ENCODE results near the gene HNRNPAB.
"Not testable (repeated sequence)": the region's sequence is repeated elsewhere in the genome, so short reads cannot be mapped to it uniquely, and the experiment has no call there.

Gene HNRNPAB

DNA sequence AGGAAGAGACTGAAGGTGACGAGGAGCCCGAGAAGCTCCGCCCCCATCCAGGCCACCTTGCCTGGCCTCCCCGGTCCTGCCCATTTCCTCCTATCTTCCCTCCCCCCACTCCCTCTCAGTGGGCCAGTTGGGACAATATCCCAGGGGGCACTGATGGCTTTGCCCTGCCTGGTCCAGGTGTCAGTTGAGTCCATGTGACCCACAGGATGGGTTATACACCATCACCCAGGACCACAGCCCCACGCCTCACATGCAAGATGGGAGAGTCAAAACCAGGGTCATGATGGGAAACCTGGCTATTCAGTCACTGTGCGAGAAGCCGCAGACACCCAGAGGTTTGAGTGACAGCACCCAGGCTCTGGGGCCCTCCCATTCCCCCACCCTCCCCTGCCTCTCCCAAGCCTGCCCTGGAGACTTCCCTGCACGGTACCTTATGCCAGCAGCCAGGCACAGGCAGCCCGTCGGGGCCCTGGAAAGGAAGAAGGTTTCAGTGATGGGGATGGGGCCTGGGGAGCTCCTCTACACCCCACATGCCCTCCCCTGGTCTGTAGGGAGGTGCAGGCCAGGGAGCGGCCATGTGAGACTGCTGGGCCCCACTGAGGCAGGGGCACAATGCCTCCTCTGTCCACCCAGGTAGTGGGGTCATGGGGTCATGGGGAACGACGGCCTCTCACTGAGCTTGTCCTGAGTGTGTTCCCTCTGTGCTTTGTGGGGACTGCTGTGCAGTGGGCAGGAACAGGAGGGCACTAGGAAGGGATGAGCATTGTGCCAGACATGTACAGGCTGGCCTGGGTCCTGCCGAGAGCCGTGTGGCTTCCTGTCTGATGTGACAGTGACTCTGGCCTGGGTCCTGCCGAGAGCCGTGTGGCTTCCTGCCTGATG, 34.6 kb downstream of the HNRNPAB start:
- H3K9me3 ChIP-seq = no peaks in the 10 kb centered on the region
- TF ChIP-seq, protein P1, sequence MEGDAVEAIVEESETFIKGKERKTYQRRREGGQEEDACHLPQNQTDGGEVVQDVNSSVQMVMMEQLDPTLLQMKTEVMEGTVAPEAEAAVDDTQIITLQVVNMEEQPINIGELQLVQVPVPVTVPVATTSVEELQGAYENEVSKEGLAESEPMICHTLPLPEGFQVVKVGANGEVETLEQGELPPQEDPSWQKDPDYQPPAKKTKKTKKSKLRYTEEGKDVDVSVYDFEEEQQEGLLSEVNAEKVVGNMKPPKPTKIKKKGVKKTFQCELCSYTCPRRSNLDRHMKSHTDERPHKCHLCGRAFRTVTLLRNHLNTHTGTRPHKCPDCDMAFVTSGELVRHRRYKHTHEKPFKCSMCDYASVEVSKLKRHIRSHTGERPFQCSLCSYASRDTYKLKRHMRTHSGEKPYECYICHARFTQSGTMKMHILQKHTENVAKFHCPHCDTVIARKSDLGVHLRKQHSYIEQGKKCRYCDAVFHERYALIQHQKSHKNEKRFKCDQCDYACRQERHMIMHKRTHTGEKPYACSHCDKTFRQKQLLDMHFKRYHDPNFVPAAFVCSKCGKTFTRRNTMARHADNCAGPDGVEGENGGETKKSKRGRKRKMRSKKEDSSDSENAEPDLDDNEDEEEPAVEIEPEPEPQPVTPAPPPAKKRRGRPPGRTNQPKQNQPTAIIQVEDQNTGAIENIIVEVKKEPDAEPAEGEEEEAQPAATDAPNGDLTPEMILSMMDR (IDR thresholded peaks at IDR 0.05; ENCODE audit: low read depth, low read length) = no peak
- no peaks in the 10 kb centered on the region for H3K27me3 ChIP-seq
- H3K4me1 ChIP-seq = no peaks in the 10 kb centered on the region
- no peaks in the 10 kb centered on the region for H3K36me3 ChIP-seq
- no peak overlapping the region for H3K4me3 ChIP-seq (ENCODE audit: low read depth, low read length)
- DNase-seq = no peak

DNA sequence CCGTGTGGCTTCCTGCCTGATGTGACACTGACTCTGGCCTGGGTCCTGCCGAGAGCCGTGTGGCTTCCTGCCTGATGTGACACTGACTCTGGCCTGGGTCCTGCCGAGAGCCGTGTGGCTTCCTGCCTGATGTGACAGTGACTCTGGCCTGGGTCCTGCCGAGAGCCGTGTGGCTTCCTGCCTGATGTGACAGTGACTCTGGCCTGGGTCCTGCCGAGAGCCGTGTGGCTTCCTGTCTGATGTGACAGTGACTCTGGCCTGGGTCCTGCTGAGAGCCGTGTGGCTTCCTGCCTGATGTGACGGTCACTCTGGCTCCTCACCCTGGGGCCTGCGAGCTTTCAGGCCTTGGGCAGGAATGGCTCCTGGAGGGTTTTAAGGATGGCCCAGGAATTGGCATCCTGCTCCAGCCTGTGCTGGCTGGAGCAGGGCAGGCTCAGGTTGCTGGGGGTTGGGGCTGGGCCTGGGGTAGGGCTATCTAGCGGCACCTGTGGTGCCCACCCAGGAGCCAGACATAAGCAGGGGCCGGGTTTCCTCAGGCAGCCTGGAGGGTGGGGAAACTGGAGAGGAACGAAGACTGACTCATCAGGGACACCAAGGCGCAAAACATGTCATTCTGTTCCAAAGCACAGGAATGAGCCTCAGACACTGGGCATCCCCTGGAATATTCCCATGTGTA, 35.4 kb downstream of the HNRNPAB start:
- DNase-seq; H3K27me3 ChIP-seq; H3K4me3 ChIP-seq (ENCODE audit: low read depth, low read length): not testable (repeated sequence)

GRCh38 chr5:178240341-178240741, 36.0 kb downstream of the HNRNPAB start:
- Histone ChIP-seq H3K4me3 (ENCODE audit: low read depth, low read length) (no peak overlapping the region), H3K9me3 (no peaks in the 10 kb centered on the region), H3K36me3 (no peaks in the 10 kb centered on the region), H3K4me1 (no peaks in the 10 kb centered on the region), H3K27me3 (no peaks in the 10 kb centered on the region)
- TF ChIP-seq, protein P1 (IDR thresholded peaks at IDR 0.05; ENCODE audit: low read depth, low read length) = no peak
- DNase-seq = no peak

More for the DNA sequence above, 35.4 kb downstream of the HNRNPAB start:
- not testable (repeated sequence) for H3K9me3 ChIP-seq, H3K4me1 ChIP-seq, H3K36me3 ChIP-seq

DNA sequence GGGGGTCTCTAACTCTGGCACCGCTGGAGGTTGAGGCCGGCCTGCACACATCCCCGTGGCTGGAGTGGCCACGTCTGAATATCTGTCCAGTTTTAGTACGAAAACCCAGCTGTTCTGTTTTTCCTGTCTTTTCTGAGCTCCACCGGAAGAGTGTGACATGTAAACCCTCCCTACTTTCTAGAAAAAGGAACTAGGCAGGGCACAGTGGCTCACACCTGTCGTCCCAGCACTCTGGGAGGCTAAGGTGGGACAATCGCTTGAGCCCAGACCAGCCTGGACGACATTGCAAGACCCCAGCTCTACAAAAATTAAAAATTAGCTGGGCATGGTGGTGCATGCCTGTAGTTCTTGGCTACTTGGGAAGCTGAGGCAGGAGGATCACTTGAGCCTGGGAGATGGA, 36.4 kb downstream of the HNRNPAB start:
- H3K27me3 ChIP-seq = no peaks in the 10 kb centered on the region
- TF ChIP-seq, protein P1 (IDR thresholded peaks at IDR 0.05; ENCODE audit: low read depth, low read length) = no peak
- no peaks in the 10 kb centered on the region for H3K9me3 ChIP-seq
- no peak for DNase-seq
- H3K36me3 ChIP-seq = no peaks in the 10 kb centered on the region
- H3K4me3 ChIP-seq (ENCODE audit: low read depth, low read length) = no peak overlapping the region
- no peaks in the 10 kb centered on the region for H3K4me1 ChIP-seq

GRCh38 chr5:178241231-178241663, 36.9 kb downstream of the HNRNPAB start:
- no peaks in the 10 kb centered on the region for H3K36me3 ChIP-seq
- no peaks in the 10 kb centered on the region for H3K9me3 ChIP-seq
- TF ChIP-seq, protein P1 (IDR thresholded peaks at IDR 0.05; ENCODE audit: low read depth, low read length) = no peak
- H3K4me3 ChIP-seq (ENCODE audit: low read depth, low read length) = no peak overlapping the region
- DNase-seq = no peak
- H3K27me3 ChIP-seq = no peaks in the 10 kb centered on the region
- H3K4me1 ChIP-seq = no peaks in the 10 kb centered on the region

- TF ChIP-seq, protein P1 (IDR thresholded peaks at IDR 0.05; ENCODE audit: low read depth, low read length) = no peak
- H3K27me3 ChIP-seq = no peaks in the 10 kb centered on the region
- no peaks in the 10 kb centered on the region for H3K36me3 ChIP-seq
- H3K9me3 ChIP-seq = no peaks in the 10 kb centered on the region
- H3K4me3 ChIP-seq (ENCODE audit: low read depth, low read length) = no peak overlapping the region
- no peak for DNase-seq
- H3K4me1 ChIP-seq = no peaks in the 10 kb centered on the region
Measured at GRCh38 chr5:178241688-178242231, 37.4 kb downstream of the HNRNPAB start.

Data from BE2C (cell line).